SIG-M5 treated with dmso at 0.1 percent for 504 hours (cell line): ENCODE data around the gene MACROD2.

Experiments
- DNase-seq: peaks from one replicate; lab custom pipeline; 2025; ENCODE audit not compliant: unreplicated experiment; lab: John Stamatoyannopoulos, UW

MACROD2 gene

GRCh38 chr20:14518648-14519047 lies 523.3 kb downstream of the MACROD2 start:
- no peak for DNase-seq

- no peak for DNase-seq
Measured at GRCh38 chr20:14521016-14521415, 525.7 kb downstream of the MACROD2 start.

DNA sequence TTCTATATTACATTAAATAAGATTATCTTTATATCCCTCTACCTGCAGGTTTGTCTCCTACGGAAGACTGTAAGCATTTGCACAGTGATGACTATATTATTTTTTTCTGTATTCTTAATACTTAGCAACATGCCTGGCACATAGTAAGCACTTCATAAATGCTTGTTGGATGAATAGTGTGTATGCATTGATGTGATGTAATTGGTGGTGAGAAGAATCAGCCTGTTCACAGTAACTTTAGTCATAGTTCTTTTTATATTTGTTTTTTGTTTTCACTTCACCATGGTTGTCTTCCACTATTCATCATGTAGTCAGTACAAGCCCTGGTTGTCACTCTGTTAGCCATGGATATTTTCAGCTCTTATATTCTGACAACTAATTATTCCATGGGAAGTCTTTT lies 526.1 kb downstream of the MACROD2 start:
- DNase-seq: no peak

DNA sequence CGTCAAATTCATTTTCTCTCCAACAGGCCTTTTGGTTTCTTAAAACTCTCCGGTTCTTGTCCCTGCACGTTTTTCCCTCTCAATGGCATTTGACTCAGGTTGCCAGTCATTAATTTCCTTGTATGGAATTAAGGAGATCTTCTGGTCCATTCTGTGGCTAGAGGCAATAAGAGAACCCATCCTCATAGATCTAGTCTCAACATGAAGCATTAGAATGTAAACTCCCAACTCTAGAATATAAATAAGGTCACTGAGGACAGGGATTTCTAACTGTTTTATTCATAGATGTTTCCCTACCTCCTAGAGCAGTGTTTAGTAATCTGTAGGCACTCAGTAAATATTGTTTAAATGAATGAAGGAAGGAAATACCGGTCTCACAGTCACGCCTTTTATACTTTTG lies 527.3 kb downstream of the MACROD2 start:
- DNase-seq: no peak

- DNase-seq: no peak
Measured at GRCh38 chr20:14523090-14523489, 527.8 kb downstream of the MACROD2 start.

GRCh38 chr20:14525426-14525825 lies 530.1 kb downstream of the MACROD2 start:
- no peak for DNase-seq

DNA sequence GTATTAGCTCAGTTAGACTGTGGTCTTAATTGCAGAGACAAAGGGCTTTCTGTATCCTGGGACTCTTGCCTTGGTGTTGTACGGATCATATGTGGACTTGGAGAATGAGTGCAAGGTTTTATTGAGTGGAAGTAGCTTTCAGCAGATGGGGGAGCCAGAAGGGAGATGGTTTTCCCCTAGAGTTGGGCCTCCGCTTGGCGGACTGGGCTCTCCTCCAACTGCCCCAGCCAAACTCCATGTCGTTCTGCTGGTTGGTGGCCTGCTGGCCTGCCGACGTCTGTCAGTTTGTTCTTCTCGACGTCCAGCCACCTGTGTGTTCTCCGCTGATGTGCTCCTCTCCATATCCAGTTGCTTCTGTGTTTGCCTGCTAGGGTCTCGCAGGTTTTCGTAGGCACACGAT lies 531.6 kb downstream of the MACROD2 start:
- no peak for DNase-seq

- DNase-seq: no peak
Measured at GRCh38 chr20:14531786-14532185, 536.5 kb downstream of the MACROD2 start.

DNA sequence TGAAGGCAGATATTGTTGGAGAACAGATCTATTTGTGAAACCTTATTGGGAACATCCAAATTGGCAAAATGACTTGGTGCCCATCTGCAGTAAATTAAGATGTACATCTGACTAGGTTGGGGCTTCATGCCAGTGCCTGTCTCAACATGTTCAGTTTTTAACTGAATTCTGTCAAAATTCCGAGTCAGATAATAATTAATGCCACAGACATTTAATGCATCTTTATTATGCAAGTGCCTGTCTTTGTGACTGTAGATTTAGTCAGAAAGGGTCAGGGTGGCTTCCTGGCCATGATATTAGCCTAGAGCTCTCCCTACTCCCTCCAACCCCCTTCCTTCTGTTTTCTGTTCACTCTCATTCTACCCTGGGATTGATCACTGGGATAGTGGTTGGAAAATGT lies 541.4 kb downstream of the MACROD2 start:
- DNase-seq: no peak

DNA sequence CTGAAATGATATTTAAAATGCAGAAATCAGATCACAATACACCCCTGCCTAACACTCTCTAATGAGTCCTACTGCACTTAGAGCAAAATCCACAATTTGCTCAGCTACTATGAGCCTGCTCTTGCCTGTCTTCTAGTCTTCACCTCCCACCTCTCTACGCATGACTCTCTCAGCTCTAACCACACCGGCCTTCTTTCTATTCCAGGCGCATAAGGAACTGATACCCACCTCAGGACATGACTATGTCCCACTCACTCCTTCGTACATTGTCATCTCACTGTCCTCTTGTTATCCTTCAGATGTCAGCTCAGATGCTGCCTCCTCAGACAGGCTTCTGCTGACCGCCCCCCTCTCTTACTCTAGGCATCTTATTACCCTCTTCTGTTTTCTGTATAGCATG lies 543.1 kb downstream of the MACROD2 start:
- DNase-seq: no peak

- DNase-seq: no peak
Measured at GRCh38 chr20:14543040-14543439, 547.7 kb downstream of the MACROD2 start.

- DNase-seq: no peak
Measured at GRCh38 chr20:14544688-14545087, 549.4 kb downstream of the MACROD2 start.

- no peak for DNase-seq
Measured at GRCh38 chr20:14550655-14551054, 555.3 kb downstream of the MACROD2 start.

DNA sequence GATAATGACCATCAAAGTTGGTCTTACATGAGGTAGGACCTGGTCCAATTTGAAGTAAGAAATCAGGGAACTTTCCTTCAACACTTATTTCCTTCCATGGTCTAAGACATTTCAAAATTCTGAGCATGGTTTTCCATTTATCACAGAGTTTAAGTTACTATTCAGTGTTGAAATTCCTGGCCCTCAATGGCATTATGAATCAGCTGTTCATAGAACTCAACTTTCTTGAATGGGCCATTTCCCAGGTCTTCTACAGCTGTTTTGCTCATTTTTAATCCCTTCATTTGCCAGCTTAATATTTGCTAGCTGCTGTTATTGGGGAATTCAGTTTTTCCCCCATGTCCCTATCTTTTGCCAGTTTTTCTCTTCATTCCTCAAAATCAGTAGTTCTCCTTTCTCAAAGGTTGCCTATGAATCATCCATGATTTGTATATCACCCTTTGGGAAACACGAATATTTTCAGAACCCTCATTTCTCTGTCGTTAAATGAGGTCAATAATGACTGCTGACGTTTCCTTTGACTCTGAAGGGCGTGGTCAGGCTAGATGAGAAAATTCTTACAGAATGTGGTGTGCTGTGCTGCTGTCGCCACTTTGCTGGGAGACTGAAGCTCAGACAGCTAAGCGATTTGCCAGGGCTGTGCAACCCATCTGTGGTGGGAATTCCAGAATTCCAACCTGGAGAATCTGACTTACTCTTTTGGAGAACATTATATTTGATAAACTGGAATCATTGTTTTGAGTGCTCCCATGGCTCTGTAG lies 558.6 kb downstream of the MACROD2 start:
- no peak for DNase-seq

- no peak for DNase-seq
Measured at GRCh38 chr20:14555676-14556075, 560.4 kb downstream of the MACROD2 start.

- DNase-seq: no peak
Measured at GRCh38 chr20:14556206-14556605, 560.9 kb downstream of the MACROD2 start.

DNA sequence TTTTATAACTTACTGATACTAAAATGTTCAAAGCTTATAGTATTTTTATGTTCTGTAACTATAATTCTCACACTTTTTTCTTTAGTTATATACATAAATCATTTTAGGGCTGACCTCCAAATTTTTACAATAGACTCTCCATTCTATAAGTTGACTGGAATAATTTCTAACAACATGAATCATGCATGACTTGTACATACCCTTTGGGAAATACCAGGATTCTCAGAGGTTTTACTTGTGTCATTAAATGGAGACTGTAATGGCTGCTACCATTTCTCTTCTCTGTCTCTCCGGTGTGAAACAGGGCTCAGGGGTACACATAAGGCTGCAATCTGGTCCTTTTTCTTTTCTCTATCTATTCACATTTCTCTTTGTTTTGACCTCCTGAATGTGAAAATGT lies 564.3 kb downstream of the MACROD2 start:
- DNase-seq: no peak

GRCh38 chr20:14561741-14562221 lies 566.5 kb downstream of the MACROD2 start:
- no peak for DNase-seq

DNA sequence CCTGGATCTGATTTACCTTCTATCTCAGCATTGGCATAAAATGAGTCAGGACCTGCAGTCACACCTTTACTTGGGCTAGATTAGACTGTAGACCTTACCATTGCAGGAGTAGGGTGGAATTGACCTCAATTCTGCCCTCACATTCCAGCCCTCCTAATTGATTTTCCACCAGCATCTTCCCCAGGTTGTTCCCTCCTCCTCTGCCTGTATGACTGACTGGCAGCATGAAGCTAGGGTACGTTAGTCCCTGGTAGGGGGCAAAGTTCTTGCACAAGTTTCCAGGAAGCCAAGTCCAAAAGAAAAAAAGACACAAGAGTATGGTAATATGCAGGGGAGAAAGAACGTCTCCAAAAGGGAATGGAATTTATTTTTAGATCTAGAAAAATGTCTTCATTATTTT lies 567.7 kb downstream of the MACROD2 start:
- DNase-seq: no peak

GRCh38 chr20:14566505-14566904 lies 571.2 kb downstream of the MACROD2 start:
- no peak for DNase-seq

- DNase-seq: no peak
Measured at GRCh38 chr20:14568225-14568624, 572.9 kb downstream of the MACROD2 start.

GRCh38 chr20:14568701-14569100 lies 573.4 kb downstream of the MACROD2 start:
- no peak for DNase-seq

DNA sequence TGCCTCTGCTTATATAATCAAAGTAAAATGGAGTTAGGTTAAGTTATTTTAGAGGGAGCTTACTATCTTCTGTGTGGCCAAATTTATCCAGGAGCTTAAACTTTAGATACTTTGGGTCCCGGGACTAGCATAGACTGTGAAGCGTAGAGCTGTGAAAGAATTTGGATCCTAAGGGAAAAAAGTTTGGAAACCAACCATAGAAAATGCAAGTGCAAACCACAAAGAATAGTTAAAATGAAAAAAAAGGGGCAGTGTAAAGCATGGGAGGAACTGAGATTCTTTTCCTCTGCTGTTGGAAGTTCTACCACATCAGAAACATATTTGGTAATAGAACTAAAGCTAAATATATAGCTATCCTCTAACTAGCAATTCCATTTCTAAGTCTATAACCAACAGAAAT lies 574.3 kb downstream of the MACROD2 start:
- DNase-seq: no peak
